Activated CD8-positive, alpha-beta memory T cell treated with anti-CD3 and anti-CD28 coated beads for 48 hours (primary cell): Measurements from ENCODE around the gene PITPNM3.
"Not testable (repeated sequence)": the region's sequence is repeated elsewhere in the genome, so short reads cannot be mapped to it uniquely, and the experiment has no call there.

Experiments
- DNase-seq, 3 experiments: peaks; one replicate each; pipeline ENCODE4 v3.0.0-alpha.2; 2020; ENCODE audit warnings: low read depth in 2 of 3, low spot score in 2 of 3

Gene PITPNM3

DNA sequence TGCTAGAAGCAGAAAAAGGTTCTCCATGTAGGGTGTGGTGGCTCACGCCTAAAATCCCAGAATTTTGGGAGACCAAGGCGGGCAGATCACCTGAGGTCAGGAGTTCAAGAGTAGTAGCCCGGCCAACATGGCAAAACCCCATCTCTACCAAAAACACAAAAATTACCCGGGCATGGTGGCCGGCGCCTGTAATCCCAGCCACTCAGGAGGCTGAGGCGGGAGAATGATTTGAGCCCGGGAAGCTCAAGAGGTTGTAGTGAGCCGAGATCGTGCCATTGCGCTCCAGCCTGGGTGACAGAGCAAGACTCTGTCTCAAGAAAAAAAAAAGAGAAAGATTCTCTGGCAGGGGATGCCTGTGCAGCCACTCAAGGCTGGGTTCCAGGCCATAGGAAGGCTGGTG, 54.2 kb downstream of the PITPNM3 start:
- DNase-seq: no peak

- no peak for DNase-seq
Measured at GRCh38 chr17:6501359-6501758, 55.0 kb downstream of the PITPNM3 start.

- DNase-seq: no peak
Measured at GRCh38 chr17:6498901-6499540, 57.3 kb downstream of the PITPNM3 start.

- DNase-seq: no peak
Measured at GRCh38 chr17:6498356-6498755, 58.0 kb downstream of the PITPNM3 start.

GRCh38 chr17:6497496-6498221, 58.7 kb downstream of the PITPNM3 start:
- DNase-seq: no peak

- DNase-seq: no peak
Measured at GRCh38 chr17:6496640-6497441, 59.5 kb downstream of the PITPNM3 start.

DNA sequence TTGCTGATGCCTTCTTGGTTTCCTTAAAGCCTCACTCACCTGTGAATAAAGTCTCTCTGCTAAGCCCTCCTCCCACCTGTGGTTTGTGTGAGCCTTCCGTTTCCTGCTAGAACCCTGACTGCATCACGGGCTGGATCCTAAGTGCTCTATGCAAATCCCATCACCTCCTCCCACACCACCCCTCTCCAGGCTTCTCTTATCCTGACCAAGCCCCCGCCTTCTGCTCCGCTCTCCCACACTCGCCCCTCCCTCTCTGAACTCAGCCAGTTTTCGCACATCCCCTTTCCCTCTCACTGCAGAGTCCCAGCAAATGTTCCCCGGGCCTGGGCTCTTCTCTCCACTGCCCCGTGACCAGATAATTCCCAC, 60.3 kb downstream of the PITPNM3 start:
- DNase-seq: no peak

- DNase-seq: no peak
Measured at GRCh38 chr17:6495450-6496115, 60.8 kb downstream of the PITPNM3 start.

DNA sequence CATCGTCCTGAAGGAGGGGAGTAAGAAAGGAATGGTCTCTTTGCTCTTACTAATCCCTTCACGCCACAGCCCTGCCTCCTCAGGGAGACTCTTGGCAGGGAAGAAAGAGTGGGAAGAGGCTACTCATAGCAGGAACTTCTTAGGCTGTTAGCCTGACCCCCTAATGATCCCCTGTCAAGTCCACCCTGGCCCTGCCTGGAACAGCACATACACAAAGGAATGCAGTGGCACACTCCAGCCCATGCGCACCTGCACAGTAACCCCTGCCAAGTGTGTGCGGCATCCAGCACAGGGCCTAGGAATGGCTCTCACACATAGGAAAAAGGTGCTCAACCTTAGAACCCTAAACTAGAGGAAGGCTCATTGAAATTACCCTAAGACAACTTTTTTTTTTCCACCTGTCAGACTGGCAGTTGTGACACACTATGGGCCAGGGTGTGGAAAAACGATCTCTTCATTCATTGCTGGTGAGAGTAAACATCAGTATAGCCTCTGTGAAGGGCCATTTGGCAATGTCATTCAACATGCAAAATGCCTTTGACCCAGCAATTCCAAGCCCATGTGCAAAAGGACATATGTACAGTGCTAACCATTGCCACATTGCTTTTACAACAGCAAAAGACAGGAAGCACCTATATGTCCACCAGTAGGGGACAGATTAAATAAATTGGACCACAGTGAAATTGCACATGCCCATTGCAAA, 62.0 kb downstream of the PITPNM3 start:
- no peak for DNase-seq

GRCh38 chr17:6492892-6493674, 63.3 kb downstream of the PITPNM3 start:
- no peak for DNase-seq

GRCh38 chr17:6491071-6491700, 65.2 kb downstream of the PITPNM3 start:
- no peak for DNase-seq

GRCh38 chr17:6489016-6489550, 67.3 kb downstream of the PITPNM3 start:
- DNase-seq: no peak

GRCh38 chr17:6488008-6488539, 68.3 kb downstream of the PITPNM3 start:
- no peak for DNase-seq

GRCh38 chr17:6487251-6488007, 68.9 kb downstream of the PITPNM3 start:
- DNase-seq: no peak

DNA sequence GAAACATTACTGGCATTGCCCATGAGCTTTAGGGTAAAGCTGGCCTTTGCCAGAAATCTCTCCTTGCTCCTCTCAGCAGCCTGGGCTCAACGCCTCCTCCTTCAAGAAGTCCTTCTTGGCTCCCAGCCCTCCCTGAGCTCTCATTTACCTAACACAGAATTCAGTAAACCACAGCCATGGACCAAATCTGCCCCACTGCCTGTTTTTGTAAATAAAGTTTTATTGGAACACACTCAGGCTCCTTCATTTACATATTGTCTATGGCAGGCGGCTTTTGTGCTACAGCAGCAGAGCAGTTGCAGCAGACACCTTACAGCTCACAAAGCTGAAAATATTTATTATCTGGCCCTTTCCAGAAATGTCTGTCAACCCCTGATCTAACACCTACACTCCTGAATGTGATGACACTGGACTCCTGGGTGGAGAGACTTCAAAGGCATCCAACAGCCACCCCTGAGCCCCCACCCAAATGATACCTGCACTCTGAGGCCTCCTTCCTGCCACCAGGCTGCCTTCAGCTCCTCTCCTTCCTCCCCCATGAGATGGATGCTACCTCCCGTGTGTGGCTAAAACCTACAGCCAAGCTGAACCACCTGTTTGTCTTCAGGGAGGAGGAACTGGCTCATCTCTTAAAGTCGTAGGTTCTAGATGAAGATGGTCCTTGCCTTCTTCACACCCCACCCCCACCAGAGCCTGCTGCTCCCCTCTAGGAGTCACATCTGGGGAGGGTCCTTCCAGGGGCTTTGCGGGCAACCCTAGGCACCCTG, 70.5 kb downstream of the PITPNM3 start:
- DNase-seq: no peak

DNA sequence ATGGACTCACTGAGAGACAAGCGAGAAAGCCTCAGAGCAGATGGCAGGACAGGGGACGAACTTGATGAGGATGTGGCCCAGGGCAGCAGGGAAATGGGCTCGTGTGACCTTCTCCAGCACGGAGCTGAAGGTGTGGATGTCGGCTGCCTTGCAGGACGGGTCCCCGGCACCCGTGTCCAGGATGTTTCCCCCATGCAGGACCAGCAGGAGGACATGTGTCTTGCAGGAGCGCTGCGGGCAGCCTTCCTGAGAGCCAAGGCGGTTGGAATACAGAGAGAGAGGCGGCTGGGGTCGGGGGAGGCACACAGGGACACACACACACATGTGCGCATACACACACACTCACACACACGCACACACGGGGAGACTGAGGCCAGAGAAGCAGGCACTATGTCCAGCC, 72.8 kb downstream of the PITPNM3 start:
- DNase-seq: no peak

- DNase-seq: not testable (repeated sequence)
Measured at GRCh38 chr17:6482796-6483195, 73.6 kb downstream of the PITPNM3 start.

GRCh38 chr17:6482105-6482455, 74.3 kb downstream of the PITPNM3 start:
- DNase-seq: no peak
